Psoas muscle (tissue), 8 donors: Measurements from ENCODE around the gene KRTAP12-3. TPM values are rescaled to one million over a fixed set of nuclear protein-coding genes. Genes with fewer than 3 reads are reported as not detected.
"Not testable (repeated sequence)": the region's sequence is repeated elsewhere in the genome, so short reads cannot be mapped to it uniquely, and the experiment has no call there.

Experiments
- ATAC-seq, 4 donors: fragments of 200-7000 bp; cut with Tn5 transposase; one replicate each; pipeline ENCODE4 v1.9.1; 2020; ENCODE audit warnings: moderate library complexity in 3 of 4, mild to moderate bottlenecking in 2 of 4
- DNase-seq, 2 donors: peaks; one replicate each; pipeline ENCODE4 v3.0.0-alpha.2; 2020
- H3K27ac ChIP-seq: fragments of 200-600 bp; one replicate; pipeline ENCODE4 v1.8.0; 2022
- H3K27me3 ChIP-seq, 3 donors: fragments of 200-600 bp in 1 of 3; one replicate each; pipeline versions ENCODE4 v1.6.1 to v1.8.0; 2013 to 2022; ENCODE audit warnings: low read length in 2 of 3, mild to moderate bottlenecking in 2 of 3, moderate library complexity in 1 of 3; ENCODE audit not compliant: insufficient read depth in 3 of 3
- H3K36me3 ChIP-seq, 2 donors: fragments of 200-600 bp in 1 of 2; one replicate each; pipeline versions ENCODE4 v1.6.1 to v1.8.0; 2013 to 2022; ENCODE audit warnings: low read depth in 1 of 2, mild to moderate bottlenecking in 1 of 2, moderate library complexity in 1 of 2; ENCODE audit not compliant: insufficient read depth in 1 of 2
- H3K4me1 ChIP-seq: fragments of 200-600 bp; one replicate; pipeline ENCODE4 v1.8.0; 2022
- H3K4me3 ChIP-seq: fragments of 200-600 bp; one replicate; pipeline ENCODE4 v1.8.0; 2022; ENCODE audit warnings: mild to moderate bottlenecking
- H3K9me3 ChIP-seq: fragments of 200-600 bp; one replicate; pipeline ENCODE4 v1.8.0; 2022
- CTCF ChIP-seq: fragments of 200-600 bp; IDR thresholded peaks from one replicate; pipeline ENCODE4 v1.8.0; 2022; ENCODE audit warnings: antibody characterized with exemption
- WGBS, 3 donors: extraction: QIAGEN DNeasy Blood & Tissue Kit; methylation state at CpG; one replicate each; pipeline versions ENCODE4 v1.1.6 to v1.1.7; 2013; 5-methylcytosine and 5-hydroxymethylcytosine counted together
- intact Hi-C, 2 donors: fragments of 100-400 bp; cut with DNase I; formaldehyde crosslinking; loops; one replicate each; pipeline versions ENCODE4 v1.11.0 to v1.14.2; 2022
- polyA plus RNA-seq, 3 donors: library from polyadenylated mRNA; stranded (reverse); fragments of 200-250 nt; gene quantifications; one replicate each; pipeline ENCODE4 v1.2.3, GENCODE V29; 2013
- total RNA-seq, 4 donors: library from RNA; stranded (reverse); fragmentation: NEBNext Ultra II Directional in 2 of 4; extraction: Animal tissue kit (Norgen Biotek cat#: 25700) in 2 of 4; gene quantifications; one replicate each; pipeline versions ENCODE4 v1.2.1 to v1.2.4, GENCODE V29; 2021 to 2023
- donor health status: healthy with polysubstance abuse.
- donor health status: DM: no; HTN: no; CAD: no; lungs with moderate emphysema.
- donor health status: Bipolar disorder and iron deficiency.
- donor health status: healthy.
- donor health status: DM: yes; HTN: yes; CAD: no.
- donor health status: DM: no; HTN: no; CAD: no.
- donor health status: DM: no; HTN: no; CAD: no.
- donor health status: DM: yes; HTN: yes; CAD: no.

Gene KRTAP12-3
- total and polyA plus RNA-seq, 7 donors, result not detected

GRCh38 chr21:44632067-44632466 lies 25.7 kb upstream of the KRTAP12-3 start:
- no peak for ATAC-seq
- 78 to 97% (median 83%) methylated on average over 1 of the region's 1 CpG for WGBS, 3 donors
- TF ChIP-seq CTCF, result no peak
- Histone ChIP-seq H3K36me3 (no peaks in the 10 kb centered on the region), H3K27ac (no peak overlapping the region), H3K27me3 (peaks cover 0 to 24% (median 4%) of the 10 kb centered on the region in 3 donors), H3K4me1 (no peaks in the 10 kb centered on the region), H3K4me3 (no peak overlapping the region), H3K9me3 (peaks cover 6% of the 10 kb centered on the region)
- intact Hi-C loops, result no loop called here
- no peak for DNase-seq

GRCh38 chr21:44636209-44637017 lies 21.3 kb upstream of the KRTAP12-3 start:
- 75 to 76% (median 75%) methylated on average over 15 of the region's 15 CpGs for WGBS, 3 donors
- no peak for ATAC-seq
- intact Hi-C loops, result no loop called here

GRCh38 chr21:44637018-44637850 lies 20.5 kb upstream of the KRTAP12-3 start, which contains the start of gene KRTAP10-10:
Gene KRTAP10-10, plus strand, starts transcription at chr21:44637356. Its CDS starts 62 bp downstream, at chr21:44637418.
- Histone ChIP-seq H3K27me3 (peaks cover 0 to 33% (median 14%) of the 10 kb centered on the region in 3 donors), H3K27ac (no peak within 1 kb of the TSS), H3K36me3 (no peaks in the 10 kb centered on the region), H3K4me3 (no peak within 1 kb of the TSS), H3K4me1 (no peaks in the 10 kb centered on the region), H3K9me3 (peaks cover 2% of the 10 kb centered on the region)
- intact Hi-C loops, result no loop called here
- no peak for ATAC-seq
- 24 to 38% (median 25%) methylated on average over 14 to 21 of the region's 21 CpGs for WGBS, 3 donors
- DNase-seq, result no peak
- TF ChIP-seq CTCF, result no peak

More at GRCh38 chr21:44636209-44637017, 21.3 kb upstream of the KRTAP12-3 start:
- Histone ChIP-seq H3K27ac (no peak overlapping the region), H3K9me3 (peaks cover 6% of the 10 kb centered on the region), H3K27me3 (peaks cover 0 to 33% (median 14%) of the 10 kb centered on the region in 3 donors), H3K4me1 (no peaks in the 10 kb centered on the region), H3K36me3 (no peaks in the 10 kb centered on the region), H3K4me3 (no peak overlapping the region)
- no peak for TF ChIP-seq CTCF
- no peak for DNase-seq

GRCh38 chr21:44637851-44638348 lies 19.8 kb upstream of the KRTAP12-3 start:
- H3K9me3 ChIP-seq, H3K36me3 ChIP-seq, H3K4me1 ChIP-seq, H3K4me3 ChIP-seq, H3K27ac ChIP-seq, intact Hi-C loops, ATAC-seq, DNase-seq: not testable (repeated sequence)
- H3K27me3 ChIP-seq, result peaks cover 0 to 33% (median 14%) of the 10 kb centered on the region in 3 donors
- 17 to 44% (median 25%) methylated on average over 6 to 12 of the region's 12 CpGs for WGBS, 3 donors

- ATAC-seq, DNase-seq, intact Hi-C loops, H3K4me3 ChIP-seq, H3K4me1 ChIP-seq, H3K9me3 ChIP-seq, H3K36me3 ChIP-seq, H3K27ac ChIP-seq: not testable (repeated sequence)
- 71 to 91% (median 79%) methylated on average over 13 to 21 of the region's 21 CpGs for WGBS, 3 donors
- peaks cover 0 to 31% (median 14%) of the 10 kb centered on the region in 3 donors for H3K27me3 ChIP-seq
Measured at GRCh38 chr21:44638506-44639330, 19.0 kb upstream of the KRTAP12-3 start.
